Epithelial cell of proximal tubule (primary cell): ENCODE measurements around the gene DPH1. TPM values are rescaled to one million over a fixed set of nuclear protein-coding genes. Genes with fewer than 3 reads are reported as not detected.

Experiments used
- DNase-seq: peaks from one replicate; pipeline ENCODE4 v3.0.0-alpha.2; 2011; ENCODE audit warnings: low read depth
- H3K4me3 ChIP-seq: 2 replicates; pipeline ENCODE4 v1.5.1; 2011; ENCODE audit warnings: low read depth, mild to moderate bottlenecking, low read length
- CTCF ChIP-seq: conservative IDR thresholded peaks from 2 replicates; pipeline ENCODE4 v1.5.1; 2012; ENCODE audit warnings: low read depth, mild to moderate bottlenecking, low read length
- total RNA-seq: library from RNA; depleted of rRNA; stranded (reverse); fragments of >200 nt; gene quantifications from 2 replicates; pipeline ENCODE4 v1.2.3, GENCODE V29; 2015

The DPH1 gene
- total RNA-seq, 1 donor from 2014 or later, result 33.1 TPM

- no peak for DNase-seq
- H3K4me3 ChIP-seq, result no peak overlapping the region
- no peak for TF ChIP-seq CTCF
These were observed 54.2 kb downstream of the DPH1 start for GRCh38 chr17:2084036-2084765.

GRCh38 chr17:2084766-2085647 lies 55.1 kb downstream of the DPH1 start:
- no peak for DNase-seq
- no peak overlapping the region for H3K4me3 ChIP-seq

DNA sequence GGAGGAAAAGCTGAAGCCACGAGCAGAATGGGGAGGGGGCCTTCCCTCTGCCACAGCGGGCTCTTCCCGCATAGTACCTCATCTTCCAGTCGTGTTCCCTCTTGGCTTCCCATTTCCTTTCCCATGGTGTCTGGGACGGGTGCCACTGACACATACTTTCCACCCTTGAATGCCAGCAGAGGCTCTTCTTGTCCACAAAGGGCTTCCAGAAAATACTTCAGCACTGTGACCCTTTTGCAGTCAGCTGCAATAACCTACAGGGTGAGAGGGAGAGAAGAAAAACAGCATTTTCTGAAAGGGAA lies 55.6 kb downstream of the DPH1 start:
- no peak for TF ChIP-seq CTCF
- DNase-seq, result no peak
- H3K4me3 ChIP-seq, result no peak overlapping the region

More at GRCh38 chr17:2084766-2085647, 55.1 kb downstream of the DPH1 start:
- TF ChIP-seq CTCF, result no peak

DNA sequence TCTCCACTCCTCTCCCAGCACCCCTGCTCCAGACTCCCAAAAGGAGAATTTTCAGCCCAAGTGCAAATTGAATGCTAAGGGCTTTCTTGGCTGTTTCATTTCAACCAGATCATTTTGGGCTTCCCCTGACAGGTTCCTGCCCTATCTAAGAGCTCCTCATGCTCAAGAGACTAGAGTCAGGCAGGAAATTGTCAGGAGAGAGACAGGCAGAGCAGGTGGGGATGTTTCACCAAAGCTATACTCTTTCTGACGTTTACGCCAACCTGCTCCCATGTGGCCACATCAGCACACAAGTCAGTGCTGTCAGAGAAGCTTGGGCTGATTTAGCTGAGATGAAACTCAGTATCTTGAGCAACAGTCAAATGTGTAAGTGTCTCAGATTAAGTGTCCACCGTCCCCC lies 56.4 kb downstream of the DPH1 start:
- TF ChIP-seq CTCF, result no peak
- no peak for DNase-seq
- no peak overlapping the region for H3K4me3 ChIP-seq

GRCh38 chr17:2087597-2088211 lies 57.8 kb downstream of the DPH1 start:
- H3K4me3 ChIP-seq, result no peak overlapping the region
- TF ChIP-seq CTCF, result no peak
- no peak for DNase-seq

DNA sequence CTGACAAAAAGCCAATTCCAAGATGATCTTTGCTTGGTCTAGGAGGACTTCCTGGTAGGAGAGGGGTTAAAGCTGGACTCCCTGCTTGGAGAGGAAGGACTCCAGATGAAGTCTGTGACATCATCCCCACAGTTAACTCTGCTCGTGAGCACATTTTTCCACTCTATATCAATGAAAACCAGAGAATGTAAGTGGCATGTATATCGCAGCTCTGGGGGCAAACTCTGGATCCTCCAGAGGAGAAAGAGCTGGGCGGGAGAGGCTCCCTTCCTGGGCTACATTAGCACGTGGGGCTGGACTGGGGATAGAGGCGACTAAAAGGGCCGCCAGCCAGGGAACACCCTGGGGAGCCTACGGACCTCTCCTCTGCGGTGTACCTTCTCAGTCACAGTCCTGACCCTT lies 59.1 kb downstream of the DPH1 start:
- no peak for DNase-seq
- H3K4me3 ChIP-seq, result no peak overlapping the region
- TF ChIP-seq CTCF, result no peak
